ENCODE results near the gene XRCC5. TPM values are rescaled to one million over a fixed set of nuclear protein-coding genes. Genes with fewer than 3 reads are reported as not detected.
"Not testable (repeated sequence)": the region's sequence is repeated elsewhere in the genome, so short reads cannot be mapped to it uniquely, and the experiment has no call there.

Gene XRCC5
- total RNA-seq, 2 donors from 2014 or later = 116 to 152 TPM

DNA sequence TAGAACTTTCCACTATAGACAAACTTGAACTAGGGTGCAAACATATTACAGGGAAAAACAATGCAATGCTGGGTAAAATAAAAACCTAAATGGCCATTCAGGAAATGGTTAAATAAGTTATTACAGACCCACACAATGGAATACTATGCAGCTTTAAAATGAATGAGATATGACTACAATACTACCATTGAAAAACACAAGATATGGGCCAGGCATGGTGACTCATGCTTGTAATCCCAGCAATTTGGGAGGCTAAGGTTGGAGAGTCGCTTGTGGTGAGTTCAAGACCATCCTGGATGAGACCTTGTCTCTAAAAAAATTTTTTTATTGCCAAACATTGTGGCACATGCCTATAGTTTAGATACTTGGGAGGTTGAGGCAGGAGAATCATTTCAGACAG is 34.4 kb upstream of the XRCC5 start:
- no peaks in the 10 kb centered on the region for H3K27me3 ChIP-seq (replicated peaks; ENCODE audit: insufficient read depth)
- H3K4me1 ChIP-seq (replicated peaks) = no peaks in the 10 kb centered on the region
- H3K36me3 ChIP-seq = no peaks in the 10 kb centered on the region
- TF ChIP-seq, protein P1, sequence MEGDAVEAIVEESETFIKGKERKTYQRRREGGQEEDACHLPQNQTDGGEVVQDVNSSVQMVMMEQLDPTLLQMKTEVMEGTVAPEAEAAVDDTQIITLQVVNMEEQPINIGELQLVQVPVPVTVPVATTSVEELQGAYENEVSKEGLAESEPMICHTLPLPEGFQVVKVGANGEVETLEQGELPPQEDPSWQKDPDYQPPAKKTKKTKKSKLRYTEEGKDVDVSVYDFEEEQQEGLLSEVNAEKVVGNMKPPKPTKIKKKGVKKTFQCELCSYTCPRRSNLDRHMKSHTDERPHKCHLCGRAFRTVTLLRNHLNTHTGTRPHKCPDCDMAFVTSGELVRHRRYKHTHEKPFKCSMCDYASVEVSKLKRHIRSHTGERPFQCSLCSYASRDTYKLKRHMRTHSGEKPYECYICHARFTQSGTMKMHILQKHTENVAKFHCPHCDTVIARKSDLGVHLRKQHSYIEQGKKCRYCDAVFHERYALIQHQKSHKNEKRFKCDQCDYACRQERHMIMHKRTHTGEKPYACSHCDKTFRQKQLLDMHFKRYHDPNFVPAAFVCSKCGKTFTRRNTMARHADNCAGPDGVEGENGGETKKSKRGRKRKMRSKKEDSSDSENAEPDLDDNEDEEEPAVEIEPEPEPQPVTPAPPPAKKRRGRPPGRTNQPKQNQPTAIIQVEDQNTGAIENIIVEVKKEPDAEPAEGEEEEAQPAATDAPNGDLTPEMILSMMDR (IDR thresholded peaks at IDR 0.05) = no peak
- no peak for TF ChIP-seq POLR2A (IDR thresholded peaks at IDR 0.05)
- no peak for TF ChIP-seq POLR2AphosphoS5 (IDR thresholded peaks at IDR 0.05)
- H3K27ac ChIP-seq = no peak overlapping the region
- intact Hi-C loops (cut with DNase I) = no loop called here
- no peak for DNase-seq (ENCODE audit: low spot score)
- 90% methylated on average over 1 of the region's 1 CpG for WGBS
- H3K9me3 ChIP-seq = no peaks in the 10 kb centered on the region
- no peak overlapping the region for H3K4me3 ChIP-seq

DNA sequence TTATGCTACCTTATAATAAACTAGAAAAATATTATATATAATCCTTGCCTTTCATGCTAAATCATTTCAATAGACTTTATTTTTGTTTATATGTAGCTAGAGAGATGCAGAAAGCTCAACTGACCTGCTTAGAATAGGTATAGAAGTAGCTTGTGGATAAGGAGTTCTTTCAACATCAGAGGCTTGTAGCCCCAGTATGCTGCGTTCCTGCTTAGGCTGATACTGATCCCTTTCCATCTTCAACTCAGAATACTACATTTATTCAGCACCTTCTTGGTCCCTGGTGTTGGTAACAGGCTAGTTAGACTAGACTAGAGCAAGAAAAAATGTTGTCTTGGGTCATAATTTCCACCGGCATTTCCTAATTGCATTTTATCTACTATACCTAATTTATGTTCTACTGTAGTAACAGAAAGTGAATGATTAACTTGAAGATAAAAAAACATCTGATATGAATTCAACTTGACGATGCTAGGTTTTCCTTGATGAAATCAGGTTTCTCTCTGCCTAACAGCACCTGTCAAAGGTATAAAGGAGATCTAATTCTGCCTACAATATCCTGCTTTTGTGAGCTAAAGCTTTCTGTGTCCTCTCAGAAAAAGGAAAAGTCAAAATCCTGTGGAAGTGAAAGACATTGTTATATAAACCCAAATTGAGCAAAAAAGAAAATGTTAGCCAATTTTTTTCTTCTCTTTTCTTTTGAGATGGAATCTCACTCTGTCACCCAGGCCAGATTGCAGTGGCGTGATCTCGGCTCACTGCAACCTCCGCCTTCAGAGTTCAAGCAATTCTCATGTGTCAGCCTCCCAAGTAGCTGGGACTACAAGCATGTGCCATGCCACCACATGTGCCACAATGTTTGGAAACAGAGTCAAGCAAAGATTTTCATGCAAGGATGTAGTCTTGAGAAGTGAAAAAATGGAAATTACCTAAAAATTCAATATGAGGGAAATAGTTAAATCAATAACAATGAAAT is 33.4 kb upstream of the XRCC5 start:
- Histone ChIP-seq H3K4me3 (no peak overlapping the region), H3K4me1 (replicated peaks) (no peaks in the 10 kb centered on the region), H3K27me3 (replicated peaks; ENCODE audit: insufficient read depth) (no peaks in the 10 kb centered on the region), H3K27ac (no peak overlapping the region), H3K36me3 (no peaks in the 10 kb centered on the region), H3K9me3 (no peaks in the 10 kb centered on the region)
- 78% methylated on average over 6 of the region's 6 CpGs for WGBS
- TF ChIP-seq POLR2A (IDR thresholded peaks at IDR 0.05) = no peak
- TF ChIP-seq, protein P1 (IDR thresholded peaks at IDR 0.05) = no peak
- no peak for TF ChIP-seq POLR2AphosphoS5 (IDR thresholded peaks at IDR 0.05)
- DNase-seq (ENCODE audit: low spot score) = no peak
- intact Hi-C loops (cut with DNase I) = no loop called here

DNA sequence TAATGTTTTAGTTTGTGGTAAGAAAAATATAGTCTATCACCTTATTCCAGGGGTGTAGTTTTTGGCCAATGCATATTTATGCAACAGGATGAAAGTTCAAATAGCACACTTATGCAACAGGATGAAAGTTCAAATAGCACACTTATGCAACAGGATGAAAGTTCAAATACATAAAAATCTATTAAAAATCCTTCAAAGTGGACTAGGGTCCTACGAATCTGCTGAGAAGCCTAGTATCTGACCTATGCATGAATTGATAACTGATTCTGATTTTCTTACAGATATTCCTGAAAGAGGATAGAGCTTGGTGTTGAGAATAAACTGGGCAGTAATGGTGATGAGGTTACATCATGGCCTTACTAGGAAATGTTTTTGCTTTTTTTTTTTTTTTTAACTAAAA is 30.4 kb upstream of the XRCC5 start:
- H3K27ac ChIP-seq = no peak overlapping the region
- TF ChIP-seq POLR2A (IDR thresholded peaks at IDR 0.05) (no peak), POLR2AphosphoS5 (IDR thresholded peaks at IDR 0.05) (no peak)
- TF ChIP-seq, protein P1 (IDR thresholded peaks at IDR 0.05) = no peak
- no peaks in the 10 kb centered on the region for H3K36me3 ChIP-seq
- 88% methylated on average over 1 of the region's 1 CpG for WGBS
- H3K9me3 ChIP-seq = no peaks in the 10 kb centered on the region
- H3K4me1 ChIP-seq (replicated peaks) = no peaks in the 10 kb centered on the region
- DNase-seq (ENCODE audit: low spot score) = no peak
- no peaks in the 10 kb centered on the region for H3K27me3 ChIP-seq (replicated peaks; ENCODE audit: insufficient read depth)
- H3K4me3 ChIP-seq = no peak overlapping the region
- intact Hi-C loops (cut with DNase I) = no loop called here

DNA sequence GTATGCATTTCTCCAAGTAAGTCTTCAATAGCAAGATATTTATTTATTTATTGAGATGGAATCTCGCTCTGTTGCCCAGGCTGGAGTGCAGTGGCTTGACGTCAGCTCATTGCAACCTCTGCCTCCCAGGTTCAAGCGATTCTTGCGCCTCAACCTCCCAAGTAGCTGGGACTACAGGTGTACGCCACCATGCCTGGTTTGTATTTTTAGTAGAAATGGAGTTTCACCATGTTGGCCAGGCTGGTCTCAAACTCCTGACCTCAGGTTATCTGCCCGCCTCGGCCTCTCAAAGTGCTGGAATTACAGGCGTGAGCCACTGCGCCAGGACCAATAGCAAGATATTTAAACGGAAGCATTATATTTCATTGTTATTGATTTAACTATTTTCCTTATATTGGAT is 29.1 kb upstream of the XRCC5 start:
- H3K27me3 ChIP-seq (replicated peaks; ENCODE audit: insufficient read depth); H3K9me3 ChIP-seq; DNase-seq (ENCODE audit: low spot score); H3K4me1 ChIP-seq (replicated peaks); H3K36me3 ChIP-seq; H3K4me3 ChIP-seq; H3K27ac ChIP-seq; intact Hi-C loops (cut with DNase I): not testable (repeated sequence)
- WGBS = 96% methylated on average over 10 of the region's 10 CpGs

DNA sequence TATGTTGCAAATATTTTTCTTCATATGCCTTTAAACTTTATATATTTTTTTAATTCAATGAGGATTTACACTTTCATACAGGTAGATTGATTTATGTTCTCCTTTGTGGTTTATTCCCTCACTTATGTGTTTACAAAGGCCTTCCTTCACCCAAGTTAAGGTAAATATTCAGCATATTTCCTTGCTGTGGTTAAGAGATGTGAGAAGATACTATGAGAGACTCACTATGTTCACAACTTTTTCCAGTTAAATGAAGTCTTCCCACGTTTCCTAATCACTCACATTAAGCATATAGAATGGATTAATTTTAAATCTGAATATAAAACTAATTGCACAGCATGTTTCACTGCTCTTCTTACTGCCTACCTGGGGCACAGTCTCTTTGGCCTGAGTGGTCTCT is 28.1 kb upstream of the XRCC5 start:
- Histone ChIP-seq H3K4me3 (peak overlapping the region; percentile 44 to 68), H3K27ac (peak overlapping the region in 1 of 2 donors; percentile 47), H3K27me3 (replicated peaks; ENCODE audit: insufficient read depth) (no peaks in the 10 kb centered on the region), H3K36me3 (no peaks in the 10 kb centered on the region), H3K9me3 (no peaks in the 10 kb centered on the region), H3K4me1 (replicated peaks) (no peaks in the 10 kb centered on the region)
- DNase-seq (ENCODE audit: low spot score) = no peak
- TF ChIP-seq POLR2AphosphoS5 (IDR thresholded peaks at IDR 0.05) = no peak
- TF ChIP-seq POLR2A (IDR thresholded peaks at IDR 0.05) = no peak
- TF ChIP-seq, protein P1 (IDR thresholded peaks at IDR 0.05) = no peak
- WGBS = 21% methylated on average over 1 of the region's 1 CpG
- intact Hi-C loops (cut with DNase I) = no loop called here

Measured in prostate gland (tissue), 2 donors.